ENCODE results near the gene UQCC5.

DNA sequence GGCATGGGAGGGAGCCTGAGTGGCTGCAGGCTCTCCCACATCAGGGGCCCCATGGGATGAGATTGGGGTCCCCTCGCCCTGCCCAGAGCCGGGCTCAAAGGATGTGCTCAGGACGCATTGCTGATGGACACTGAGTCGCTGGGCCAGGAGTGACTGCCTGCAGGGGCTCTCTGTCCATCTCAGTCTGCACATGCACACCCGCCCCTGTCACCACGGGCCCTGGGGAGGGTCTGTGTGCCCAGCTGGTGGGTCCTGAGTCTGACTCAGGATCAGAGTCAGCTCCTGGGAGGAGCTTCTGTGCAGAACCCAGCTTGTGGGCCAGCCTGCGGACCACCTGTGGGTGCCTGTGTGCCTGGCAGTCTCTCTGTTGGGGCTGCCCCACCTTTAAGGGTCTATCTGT, 23.1 kb upstream of the UQCC5 start:
- TF ChIP-seq, protein P1, sequence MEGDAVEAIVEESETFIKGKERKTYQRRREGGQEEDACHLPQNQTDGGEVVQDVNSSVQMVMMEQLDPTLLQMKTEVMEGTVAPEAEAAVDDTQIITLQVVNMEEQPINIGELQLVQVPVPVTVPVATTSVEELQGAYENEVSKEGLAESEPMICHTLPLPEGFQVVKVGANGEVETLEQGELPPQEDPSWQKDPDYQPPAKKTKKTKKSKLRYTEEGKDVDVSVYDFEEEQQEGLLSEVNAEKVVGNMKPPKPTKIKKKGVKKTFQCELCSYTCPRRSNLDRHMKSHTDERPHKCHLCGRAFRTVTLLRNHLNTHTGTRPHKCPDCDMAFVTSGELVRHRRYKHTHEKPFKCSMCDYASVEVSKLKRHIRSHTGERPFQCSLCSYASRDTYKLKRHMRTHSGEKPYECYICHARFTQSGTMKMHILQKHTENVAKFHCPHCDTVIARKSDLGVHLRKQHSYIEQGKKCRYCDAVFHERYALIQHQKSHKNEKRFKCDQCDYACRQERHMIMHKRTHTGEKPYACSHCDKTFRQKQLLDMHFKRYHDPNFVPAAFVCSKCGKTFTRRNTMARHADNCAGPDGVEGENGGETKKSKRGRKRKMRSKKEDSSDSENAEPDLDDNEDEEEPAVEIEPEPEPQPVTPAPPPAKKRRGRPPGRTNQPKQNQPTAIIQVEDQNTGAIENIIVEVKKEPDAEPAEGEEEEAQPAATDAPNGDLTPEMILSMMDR (conservative IDR thresholded peaks at IDR 0.05; ENCODE audit: low read depth, low read length), result no peak
- TF ChIP-seq EZH2 (IDR thresholded peaks at IDR 0.05; ENCODE audit: borderline replicate concordance, low read depth, low read length, poor library complexity, severe bottlenecking), result no peak

Data from A673 (cell line).